HT1080 (cell line): ENCODE measurements around the gene ITCH. TPM values are rescaled to one million over a fixed set of nuclear protein-coding genes. Genes with fewer than 3 reads are reported as not detected.
"Not testable (repeated sequence)": the region's sequence is repeated elsewhere in the genome, so short reads cannot be mapped to it uniquely, and the experiment has no call there.

Experiments
- DNase-seq: peaks from one replicate; pipeline ENCODE4 v3.0.0-alpha.2; 2015; ENCODE audit warnings: low read depth
- total RNA-seq: library from RNA; depleted of rRNA; stranded (reverse); fragments of >200 nt; shearing (Covaris generic); gene quantifications from 2 replicates; pipeline ENCODE4 v1.2.3, GENCODE V29; 2014

Gene ITCH
- total RNA-seq, 1 experiment from 2014 or later = 25.4 TPM

DNA sequence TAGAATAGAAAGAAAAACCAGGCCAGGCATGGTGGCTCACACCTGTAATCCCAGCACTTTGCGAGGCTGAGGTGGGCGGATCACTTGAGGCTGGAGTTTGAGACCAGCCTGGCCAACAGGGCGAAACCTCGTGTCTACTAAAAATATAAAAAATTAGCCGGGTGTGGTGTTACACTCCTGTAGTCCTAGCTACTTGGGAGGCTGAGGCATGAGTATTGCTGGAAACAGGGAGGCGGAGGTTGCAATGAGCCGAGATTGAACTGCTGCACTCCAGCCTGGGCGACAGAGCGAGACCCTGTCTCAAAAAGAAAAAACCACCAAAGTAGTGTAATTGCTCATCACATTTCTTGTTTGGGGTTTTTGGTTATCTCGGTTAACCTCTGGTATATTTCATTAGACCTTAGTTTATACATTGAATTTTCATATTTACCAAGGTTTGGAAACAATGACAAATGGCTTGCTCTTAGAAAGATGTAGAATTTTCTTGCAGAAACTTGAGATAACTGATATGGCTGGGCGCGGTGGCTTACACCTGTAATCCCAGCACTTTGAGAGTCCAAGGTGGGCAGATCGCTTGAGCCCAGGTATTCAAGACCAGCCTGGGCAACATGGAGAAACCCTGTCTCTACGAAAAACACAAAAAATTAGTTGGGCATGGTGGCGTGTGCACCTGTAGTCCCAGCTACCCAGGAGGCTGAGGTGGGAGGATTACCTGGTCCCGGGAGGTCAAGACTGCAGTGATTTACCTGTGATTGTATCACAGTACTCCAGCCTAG is 14.2 kb downstream of the ITCH start:
- no peak for DNase-seq

DNA sequence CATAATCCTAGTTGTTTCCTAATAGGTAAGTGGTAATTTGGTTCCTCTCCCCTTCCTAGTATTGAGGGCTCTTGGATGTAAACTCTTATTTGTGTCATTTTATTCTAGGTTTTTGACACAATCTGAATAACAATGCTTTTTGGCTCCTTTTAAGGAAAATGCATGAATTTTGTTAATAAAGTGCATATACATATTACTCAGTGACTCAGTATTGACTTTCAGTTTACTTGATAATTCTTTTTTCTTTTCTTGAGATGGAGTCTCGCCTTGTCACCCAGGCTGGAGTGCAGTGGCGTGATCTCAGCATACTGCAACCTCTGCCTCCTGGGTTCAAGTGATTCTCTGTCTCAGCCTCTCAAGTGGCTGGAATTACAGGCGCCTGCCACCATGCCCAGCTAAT is 19.1 kb downstream of the ITCH start:
- no peak for DNase-seq

DNA sequence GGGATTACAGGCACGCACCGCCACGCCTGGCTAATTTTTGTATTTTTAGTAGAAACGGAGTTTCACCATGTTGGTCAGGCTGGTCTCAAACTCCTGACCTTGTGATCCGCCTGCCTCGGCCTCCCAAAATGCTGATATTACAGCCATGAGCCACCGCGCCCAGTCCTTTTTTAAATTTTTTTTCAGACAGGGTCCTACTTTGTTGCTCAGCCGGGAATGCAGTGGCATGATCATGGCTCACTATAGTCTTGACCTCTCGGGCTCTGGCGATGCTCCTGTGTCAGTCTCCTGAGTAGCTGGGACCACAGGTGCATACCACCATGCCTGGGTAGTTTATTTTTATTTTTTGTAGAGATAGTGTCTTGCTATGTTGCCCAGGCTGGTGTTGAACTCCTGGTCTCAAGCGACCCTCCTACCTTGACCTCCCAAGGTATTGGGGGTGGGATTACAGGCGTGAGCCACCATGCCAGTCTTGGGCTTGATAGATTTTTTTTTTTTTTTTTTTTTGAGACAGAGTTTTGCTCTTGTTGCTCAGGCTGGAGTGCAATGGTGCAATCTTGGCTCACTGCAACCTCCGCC is 19.9 kb downstream of the ITCH start:
- DNase-seq = not testable (repeated sequence)

DNA sequence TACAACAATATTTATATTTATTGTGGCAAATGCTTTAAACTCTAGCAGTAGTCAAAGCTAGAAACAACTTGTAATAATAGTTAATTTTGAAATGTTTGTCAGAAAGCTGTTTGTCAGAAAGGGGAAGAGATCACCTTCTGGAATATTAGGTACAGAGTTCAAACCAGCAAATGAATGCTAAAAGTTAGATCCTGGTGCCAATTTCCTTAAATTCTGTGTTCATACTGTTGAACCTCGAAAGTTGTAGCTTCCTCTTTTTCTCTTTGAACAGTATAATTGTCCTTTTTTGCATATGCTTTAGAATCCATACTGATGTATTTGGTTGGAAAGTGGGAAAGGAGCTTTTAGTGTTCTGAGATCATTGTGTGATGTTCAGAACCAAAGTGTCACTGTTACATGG is 22.4 kb downstream of the ITCH start:
- DNase-seq = no peak

DNA sequence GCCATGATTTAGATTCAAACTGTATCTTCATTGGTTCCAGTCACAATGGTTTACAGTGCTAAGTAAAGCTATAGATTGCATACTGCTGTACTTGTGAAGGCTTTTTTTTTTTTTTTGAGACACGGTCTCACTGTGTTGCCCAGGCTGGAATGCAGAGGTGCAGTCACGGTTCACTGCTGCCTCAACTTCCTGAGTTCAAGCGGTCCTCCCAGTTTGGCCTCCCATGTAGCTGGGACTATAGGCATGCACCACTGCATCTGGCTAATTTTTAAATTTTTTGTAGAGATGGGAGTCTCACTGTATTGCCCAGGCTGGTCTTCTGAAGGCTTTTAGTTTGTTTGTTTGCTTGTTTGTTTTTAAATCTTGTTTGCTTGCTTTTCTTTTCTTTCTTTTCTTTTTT is 24.9 kb downstream of the ITCH start:
- no peak for DNase-seq

DNA sequence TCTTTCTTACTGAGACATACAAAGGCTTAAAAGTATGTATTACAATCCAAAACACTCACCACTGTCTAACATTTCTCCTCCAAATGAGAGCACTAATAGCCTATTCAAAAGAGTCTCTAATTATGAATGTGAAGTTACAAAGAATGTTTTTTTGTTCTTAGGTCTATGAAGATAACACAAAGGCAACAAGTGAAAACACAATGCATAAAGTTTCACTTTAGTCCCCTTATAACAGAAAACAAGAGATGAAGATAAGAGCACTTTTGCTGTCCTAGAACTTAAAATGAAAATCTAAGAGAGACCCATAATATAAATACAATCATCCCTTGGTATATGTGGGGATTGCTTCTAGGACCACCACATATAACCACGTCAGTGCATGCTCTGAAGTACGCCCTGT is 25.6 kb downstream of the ITCH start:
- DNase-seq = no peak

DNA sequence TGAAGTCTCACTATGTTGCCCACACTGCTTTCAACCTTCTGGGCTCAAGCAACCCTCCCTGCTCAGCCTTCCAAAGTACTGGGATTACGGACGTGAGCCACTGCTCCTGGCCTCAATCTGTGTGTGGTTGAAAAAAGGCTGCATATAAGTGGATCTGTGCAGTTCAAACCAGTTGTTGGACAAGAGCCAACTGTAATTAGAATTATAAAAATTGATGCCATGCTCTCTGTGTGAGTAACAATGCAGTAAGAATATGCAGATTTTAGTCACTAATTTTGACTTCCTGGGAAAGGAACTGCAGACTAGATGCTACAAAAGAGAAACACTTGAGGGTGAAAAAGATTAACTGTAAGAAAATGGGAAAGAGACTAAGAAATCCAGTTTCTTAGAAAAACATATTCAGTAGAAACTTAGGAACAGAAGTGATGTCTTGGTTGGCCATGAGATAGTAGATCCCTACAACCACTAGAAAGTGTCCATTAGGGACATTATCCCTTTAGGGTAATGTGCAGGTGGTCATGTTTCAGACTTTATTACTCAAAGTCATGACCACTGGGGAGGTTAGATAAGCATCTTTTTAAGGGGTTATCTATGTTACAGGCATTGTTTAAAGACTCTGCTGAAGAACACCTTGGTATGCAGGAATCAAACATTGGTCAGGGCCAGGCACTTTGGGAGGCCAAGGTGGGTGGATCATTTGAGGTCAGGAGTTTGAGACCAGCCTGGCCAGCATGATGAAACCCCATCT is 26.3 kb downstream of the ITCH start:
- DNase-seq = no peak

DNA sequence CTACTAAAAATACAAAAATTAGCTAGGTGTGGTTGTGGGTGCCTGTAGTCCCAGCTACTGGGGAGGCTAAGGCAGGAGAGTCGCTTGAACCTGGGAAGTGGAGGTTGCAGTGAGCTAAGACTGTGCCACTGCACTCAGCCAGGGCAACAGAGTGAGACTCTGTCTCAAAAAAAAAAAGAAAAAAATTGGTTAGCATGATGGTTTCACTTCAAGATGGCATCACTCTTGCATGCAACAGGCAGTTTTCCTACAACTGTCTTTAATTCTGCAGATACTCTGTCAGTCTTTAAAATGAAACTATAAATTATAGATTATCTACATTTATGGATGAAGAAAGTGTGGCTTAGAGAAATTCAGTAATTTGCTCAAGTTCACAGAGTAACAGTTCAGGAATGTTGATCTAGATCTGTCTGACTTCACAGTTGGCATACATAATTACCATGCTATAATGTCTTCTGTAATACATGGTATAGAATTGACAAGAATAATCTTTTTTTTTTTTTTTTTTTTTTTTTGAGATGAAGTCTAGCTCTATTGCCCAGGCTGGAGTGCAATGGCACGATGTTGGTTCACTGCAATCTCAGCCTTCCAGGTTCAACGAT is 27.0 kb downstream of the ITCH start:
- DNase-seq = no peak

DNA sequence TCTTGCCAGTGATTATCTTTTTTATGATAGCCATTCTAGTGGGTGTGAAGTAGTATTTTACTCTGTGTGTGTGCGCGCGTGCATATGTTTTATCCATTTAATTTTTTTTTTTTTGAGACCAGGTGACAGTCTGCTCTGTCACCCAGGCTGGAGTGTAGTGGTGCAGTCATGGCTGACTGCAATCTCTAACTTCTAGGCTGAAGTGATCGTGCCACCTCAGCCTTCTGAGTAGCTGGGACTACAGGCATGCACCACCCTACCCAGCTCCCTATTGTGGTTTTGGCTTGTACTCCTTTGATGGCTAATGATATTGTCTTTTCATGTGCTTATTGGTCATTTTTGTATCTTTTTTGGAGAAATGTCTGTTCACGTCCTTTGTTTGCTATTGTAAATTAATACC is 33.3 kb downstream of the ITCH start:
- no peak for DNase-seq

DNA sequence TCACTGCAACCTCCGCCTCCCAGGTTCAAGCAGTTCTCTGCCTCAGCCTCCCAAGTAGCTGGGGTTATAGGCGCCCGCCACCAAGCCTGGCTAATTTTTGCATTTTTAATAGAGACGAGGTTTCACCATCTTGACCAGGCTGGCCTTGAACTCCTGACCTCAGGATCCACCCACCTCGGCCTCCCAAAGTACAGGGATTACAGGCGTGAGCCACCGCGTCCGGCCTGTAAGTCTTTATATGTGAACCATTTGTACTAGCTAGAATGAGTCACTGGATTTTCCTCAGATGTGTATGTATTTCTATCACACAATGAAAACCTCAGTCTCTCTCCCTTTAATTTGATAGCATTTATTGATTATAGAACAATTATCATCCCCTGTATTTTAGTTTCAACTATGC is 34.0 kb downstream of the ITCH start:
- no peak for DNase-seq

DNA sequence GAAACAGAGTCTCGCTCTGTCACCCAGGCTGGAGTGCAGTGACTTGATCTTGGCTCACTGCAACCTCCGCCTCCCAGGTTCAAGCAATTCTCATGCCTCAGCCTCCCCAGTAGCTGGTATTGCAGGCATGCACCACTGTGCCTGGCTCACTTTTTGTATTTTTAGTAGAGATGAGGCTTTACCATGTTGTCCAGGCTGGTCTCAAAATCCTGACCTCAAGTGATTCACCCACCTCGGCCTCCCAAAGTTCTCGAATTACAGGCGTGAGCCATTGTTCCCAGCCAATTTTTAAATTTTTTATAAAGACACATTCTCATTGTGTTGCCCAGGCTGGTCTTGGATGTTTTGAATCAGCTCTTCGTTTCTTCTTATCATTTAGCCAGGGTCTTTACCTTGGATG is 37.7 kb downstream of the ITCH start:
- peak; percentile 94 for DNase-seq

DNA sequence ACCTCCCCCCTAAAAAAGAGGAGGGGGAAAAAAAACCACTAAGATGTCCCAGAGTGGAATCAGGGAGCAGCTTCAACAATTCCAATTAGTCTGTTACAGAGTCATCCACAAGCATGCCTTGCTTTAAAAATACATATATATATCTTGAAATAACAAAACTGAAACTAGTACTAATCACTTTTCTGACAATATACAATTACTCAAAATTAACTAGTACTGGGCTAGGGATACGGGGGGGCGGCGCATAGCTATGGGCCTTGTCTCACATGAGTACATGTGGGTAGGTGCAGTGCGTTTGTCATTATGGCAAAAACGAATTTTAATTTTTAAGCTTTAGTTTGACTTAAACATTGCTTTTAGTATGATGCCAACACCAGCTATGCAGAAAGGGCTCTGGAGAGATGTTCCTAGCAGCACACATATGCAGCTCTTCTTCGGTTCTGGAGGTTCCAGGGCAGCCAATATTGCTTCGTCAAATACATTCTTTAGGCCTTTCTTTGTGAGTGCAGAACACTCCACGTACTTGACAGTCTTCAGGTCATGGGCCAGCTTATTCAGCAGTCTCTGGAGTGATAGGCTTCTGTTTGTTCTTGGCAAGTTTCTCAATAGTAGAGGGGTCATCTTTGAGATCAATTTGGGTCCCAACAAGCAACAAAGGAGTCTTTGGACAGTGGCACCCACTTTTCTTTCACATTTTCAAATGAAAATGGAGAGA is 38.8 kb downstream of the ITCH start:
- no peak for DNase-seq

DNA sequence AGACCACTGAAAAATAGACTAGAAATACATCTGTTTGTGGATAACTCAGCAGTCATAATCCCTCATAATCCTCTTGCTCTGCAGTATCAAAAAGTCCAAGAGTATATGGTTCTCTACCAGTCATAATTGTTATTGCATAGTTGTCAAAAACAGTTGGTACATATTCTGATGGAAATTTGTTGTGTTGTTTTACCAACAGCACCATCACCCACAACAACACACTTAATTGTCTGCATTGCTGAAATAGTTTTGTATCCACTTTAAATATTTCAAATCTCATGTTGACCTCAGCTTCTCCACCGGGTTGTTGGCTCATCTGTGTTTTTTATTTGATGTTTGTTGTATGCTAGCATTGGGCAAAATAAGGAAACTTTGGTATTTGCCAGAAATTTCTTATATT is 39.4 kb downstream of the ITCH start:
- no peak for DNase-seq

DNA sequence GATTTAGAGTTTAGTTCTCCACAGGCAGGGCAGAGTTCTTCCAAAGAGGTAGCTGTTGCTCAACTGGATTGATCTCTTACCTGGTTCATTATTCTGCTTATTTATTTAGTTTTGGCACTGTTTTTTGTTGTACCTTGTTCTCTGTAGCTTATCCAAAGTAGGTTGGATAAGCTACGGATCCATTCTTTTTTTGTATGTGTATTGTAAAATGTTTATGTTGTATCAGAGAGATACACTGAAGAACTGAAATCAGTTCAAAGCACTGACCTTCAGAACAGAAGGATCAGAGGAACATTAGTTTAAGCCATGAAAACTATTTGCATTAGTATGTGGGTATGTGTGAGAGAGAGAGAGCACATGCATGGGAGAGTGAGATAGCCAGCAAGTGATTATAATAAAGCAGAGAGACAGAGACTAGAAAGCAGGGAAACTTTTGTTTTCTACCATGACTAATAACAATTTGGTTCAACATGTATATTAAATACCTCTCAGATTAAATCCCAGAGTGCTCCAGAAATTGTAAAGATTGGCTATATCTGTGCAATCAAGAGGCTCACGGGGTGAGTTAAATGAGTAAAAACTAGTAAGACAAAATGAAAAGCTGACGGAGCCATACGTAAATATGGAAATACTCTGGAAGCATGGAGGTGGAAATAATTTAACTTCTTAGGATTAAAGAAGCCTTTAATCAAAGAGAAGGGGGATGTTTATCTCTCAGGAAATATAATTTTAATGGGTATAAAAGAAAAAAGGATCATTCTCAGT is 40.2 kb downstream of the ITCH start:
- no peak for DNase-seq

DNA sequence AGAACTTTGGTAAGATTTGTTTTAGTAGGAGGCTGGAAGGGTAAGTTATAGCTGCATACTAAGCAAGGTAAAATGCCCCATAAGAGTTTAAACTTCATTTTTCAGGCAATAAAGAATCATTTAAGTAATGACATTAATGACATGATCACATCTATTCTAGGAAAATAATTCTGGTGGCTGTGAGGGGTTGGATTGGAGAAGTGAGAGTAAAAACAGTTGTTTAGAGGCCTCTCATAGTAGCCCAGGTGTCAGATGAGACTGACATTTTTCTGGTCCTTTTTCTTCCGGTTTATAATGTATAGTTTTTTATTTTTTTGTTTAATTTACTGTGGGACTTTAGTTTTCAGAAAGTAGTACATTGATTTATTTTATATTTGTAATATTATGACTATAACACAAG is 40.8 kb downstream of the ITCH start:
- DNase-seq = no peak

DNA sequence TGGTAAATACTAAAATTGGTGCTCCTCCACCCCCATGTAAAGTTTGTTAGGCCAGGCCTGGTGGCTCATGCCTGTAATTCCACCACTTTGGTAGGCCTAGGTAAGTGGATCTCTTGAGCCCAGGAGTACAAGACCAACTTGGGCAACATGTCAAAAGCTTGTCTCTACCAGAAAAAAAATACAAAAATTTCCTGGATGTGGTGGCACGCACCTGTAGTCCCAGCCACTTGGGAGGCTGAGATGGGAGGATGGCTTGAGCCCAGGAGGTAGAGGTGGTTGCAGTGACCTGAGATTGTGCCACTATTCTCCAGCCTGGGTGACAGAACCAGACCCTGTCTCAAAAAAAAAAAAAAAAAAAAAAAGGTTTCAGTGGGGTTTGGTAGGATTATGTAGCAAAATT is 41.7 kb downstream of the ITCH start:
- no peak for DNase-seq

DNA sequence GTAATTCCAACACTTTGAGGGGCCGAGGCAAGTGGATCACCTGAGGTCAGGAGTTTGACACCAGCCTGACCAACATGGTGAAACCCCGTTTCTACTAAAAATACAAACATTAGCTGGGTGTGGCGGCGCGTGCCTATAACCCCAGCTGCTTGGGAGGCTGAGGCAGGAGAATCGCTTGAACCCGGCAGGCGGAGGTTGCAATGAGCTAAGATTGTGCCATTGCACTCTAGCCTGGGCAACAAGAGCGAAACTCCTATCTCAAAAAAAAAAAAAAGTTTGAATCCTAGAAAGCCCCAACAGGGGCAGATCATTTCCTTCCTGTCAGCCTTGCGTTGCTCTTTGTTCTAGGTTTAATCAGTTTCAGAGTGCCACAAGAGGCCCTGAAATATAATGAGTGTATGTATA is 42.2 kb downstream of the ITCH start:
- not testable (repeated sequence) for DNase-seq

DNA sequence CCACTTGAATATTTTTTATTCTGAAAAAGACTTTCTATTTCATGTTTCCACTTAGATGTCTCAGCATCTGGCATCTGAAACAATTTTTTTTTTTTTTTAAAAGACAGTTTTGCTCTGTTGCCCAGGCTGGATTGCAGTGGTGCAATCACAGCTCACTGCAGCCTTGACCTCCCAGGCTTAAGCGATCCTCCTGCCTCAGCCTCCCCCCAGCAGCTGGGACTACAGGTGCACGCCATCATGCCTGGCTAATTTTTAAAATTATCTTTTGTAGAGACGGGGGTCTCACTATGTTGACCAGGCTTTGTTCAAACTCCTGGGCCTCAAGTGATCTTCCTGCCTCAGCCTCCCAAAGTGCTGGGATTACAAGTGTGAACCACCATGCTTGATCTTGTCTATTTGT is 42.9 kb downstream of the ITCH start:
- DNase-seq = not testable (repeated sequence)

DNA sequence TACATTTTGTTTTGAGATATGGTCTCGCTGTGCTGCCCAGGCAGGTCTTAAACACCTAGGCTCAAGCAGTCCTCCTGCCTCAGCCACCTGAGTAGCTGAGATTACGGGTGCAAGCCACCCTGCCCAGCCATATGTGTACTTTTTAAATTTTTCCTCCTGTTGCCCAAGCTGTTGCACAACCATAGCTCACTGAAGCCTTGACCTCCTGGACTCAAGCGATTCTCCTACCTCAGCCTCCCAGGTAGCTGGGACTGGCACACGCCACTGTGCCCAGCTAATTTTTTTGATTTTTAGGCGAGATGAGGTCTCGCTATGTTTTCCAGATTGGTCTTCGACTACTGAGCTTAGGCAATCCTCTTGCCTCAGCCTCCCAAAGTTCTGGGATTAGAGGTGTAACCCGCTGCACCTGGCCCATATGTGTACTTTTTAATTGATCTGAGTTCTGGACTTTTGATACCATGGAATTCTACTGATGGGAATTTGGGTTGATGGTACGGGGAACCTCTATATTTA is 44.9 kb downstream of the ITCH start:
- no peak for DNase-seq

DNA sequence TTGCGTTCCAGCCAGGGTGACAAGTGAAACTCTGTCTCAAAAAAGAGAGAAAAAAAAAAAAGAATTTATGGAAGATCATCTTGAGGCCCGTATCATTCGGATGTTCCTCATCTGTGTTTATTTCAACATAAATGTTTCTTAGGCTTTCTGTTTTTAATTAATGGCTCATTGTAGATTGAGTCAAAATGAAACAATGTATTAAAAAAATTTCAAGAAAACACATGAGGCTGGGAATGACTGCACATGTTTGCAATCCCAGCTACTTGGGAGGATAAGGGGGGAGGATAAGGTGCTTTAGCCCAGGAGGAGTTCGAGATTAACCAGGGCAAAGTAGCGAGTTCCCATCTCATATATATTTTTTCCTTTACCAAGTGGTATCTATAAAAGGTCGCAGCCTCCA is 47.3 kb downstream of the ITCH start:
- DNase-seq = no peak

DNA sequence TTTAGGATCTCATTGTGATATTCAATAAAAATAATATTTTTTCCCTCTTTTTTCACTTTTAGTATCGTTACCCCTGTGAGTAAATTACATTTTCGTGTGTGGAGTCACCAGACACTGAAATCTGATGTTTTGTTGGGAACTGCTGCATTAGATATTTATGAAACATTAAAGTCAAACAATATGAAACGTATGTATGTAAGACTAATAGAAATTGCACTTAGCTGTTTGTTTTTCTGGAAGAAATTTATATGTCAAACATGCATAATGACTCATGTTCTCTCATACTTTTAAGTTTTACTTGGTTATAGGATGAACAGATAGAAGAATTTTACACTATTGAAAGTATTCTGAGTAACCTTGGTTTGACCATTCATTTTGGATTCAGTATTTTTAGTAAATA is 49.4 kb downstream of the ITCH start:
- no peak for DNase-seq
